HepG2 (cell line): ENCODE measurements around the gene PKP3.

Experiments used
- CTCF ChIP-seq: sonication (generic); formaldehyde crosslinking; IDR thresholded peaks from 2 replicates; pipeline ENCODE4 v1.5.0; 2020; ENCODE audit warnings: mild to moderate bottlenecking, missing genetic modification reagents, moderate library complexity
- EP300 ChIP-seq, 3 experiments: sonication (generic) in 1 of 3; formaldehyde crosslinking in 1 of 3; IDR thresholded peaks; 2 replicates each; pipeline versions ENCODE4 v1.5.1 to v1.6.1; 2011 to 2020; ENCODE audit warnings: low read depth in 2 of 3, low read length in 2 of 3, borderline replicate concordance in 1 of 3, improper control_type of control experiment in 1 of 3, mild to moderate bottlenecking in 1 of 3, missing genetic modification reagents in 1 of 3, moderate library complexity in 1 of 3
- NCOA1 ChIP-seq: sonication (generic); formaldehyde crosslinking; IDR thresholded peaks from 2 replicates; pipeline ENCODE4 v1.9.0; 2021; ENCODE audit warnings: missing genetic modification reagents
- PAX8 ChIP-seq: sonication (generic); formaldehyde crosslinking; IDR thresholded peaks from 2 replicates; pipeline ENCODE4 v1.8.0; 2022; ENCODE audit warnings: mild to moderate bottlenecking, missing genetic modification reagents, borderline replicate concordance
- PREB ChIP-seq: sonication (generic); formaldehyde crosslinking; IDR thresholded peaks from 2 replicates; pipeline ENCODE4 v1.4.0; 2020; ENCODE audit warnings: missing genetic modification reagents
- ZBTB26 ChIP-seq: IDR thresholded peaks from 2 replicates; pipeline ENCODE4 v1.6.1; 2016; ENCODE audit warnings: missing compliant biosample characterization, missing genetic modification reagents, borderline replicate concordance
- ZNF350 ChIP-seq: sonication (generic); formaldehyde crosslinking; IDR thresholded peaks from 2 replicates; pipeline ENCODE4 v1.4.0; 2020; ENCODE audit warnings: mild to moderate bottlenecking, low read depth, missing genetic modification reagents, borderline replicate concordance
- ZNF576 ChIP-seq: sonication (generic); formaldehyde crosslinking; IDR thresholded peaks from 2 replicates; pipeline ENCODE4 v1.4.0; 2020; ENCODE audit warnings: mild to moderate bottlenecking, missing genetic modification reagents

- TF ChIP-seq PAX8 (CRISPR knock-in tag) (no peak), ZNF350 (CRISPR knock-in tag) (no peak), CTCF (CRISPR knock-in tag) (no peak), PREB (no peak), ZBTB26 (no peak), EP300 (IDR thresholded peaks at IDR 0.05; ENCODE audit: low read depth in 2 of 2, low read length in 2 of 2) (no peak), EP300 (CRISPR knock-in tag; IDR thresholded peaks at IDR 0.05; ENCODE audit: borderline replicate concordance) (no peak), ZNF576 (CRISPR knock-in tag) (no peak), NCOA1 (CRISPR knock-in tag) (no peak)
These were observed 49.0 kb upstream of the PKP3 start for GRCh38 chr11:344836-345578.
